HT1080 (cell line): ENCODE measurements around the gene TRABD2B. TPM values are rescaled to one million over a fixed set of nuclear protein-coding genes. Genes with fewer than 3 reads are reported as not detected.

Source experiments
- DNase-seq: peaks from one replicate; pipeline ENCODE4 v3.0.0-alpha.2; 2015; ENCODE audit warnings: low read depth
- total RNA-seq: library from RNA; depleted of rRNA; stranded (reverse); fragments of >200 nt; shearing (Covaris generic); gene quantifications from 2 replicates; pipeline ENCODE4 v1.2.3, GENCODE V29; 2014

Gene TRABD2B
- total RNA-seq, 1 experiment from 2014 or later, result not detected

- DNase-seq, result peak; percentile 18
Observed at GRCh38 chr1:47738560-47739182, 258.5 kb downstream of the TRABD2B start.

- no peak for DNase-seq
Observed at GRCh38 chr1:47732489-47732888, 264.7 kb downstream of the TRABD2B start.

DNA sequence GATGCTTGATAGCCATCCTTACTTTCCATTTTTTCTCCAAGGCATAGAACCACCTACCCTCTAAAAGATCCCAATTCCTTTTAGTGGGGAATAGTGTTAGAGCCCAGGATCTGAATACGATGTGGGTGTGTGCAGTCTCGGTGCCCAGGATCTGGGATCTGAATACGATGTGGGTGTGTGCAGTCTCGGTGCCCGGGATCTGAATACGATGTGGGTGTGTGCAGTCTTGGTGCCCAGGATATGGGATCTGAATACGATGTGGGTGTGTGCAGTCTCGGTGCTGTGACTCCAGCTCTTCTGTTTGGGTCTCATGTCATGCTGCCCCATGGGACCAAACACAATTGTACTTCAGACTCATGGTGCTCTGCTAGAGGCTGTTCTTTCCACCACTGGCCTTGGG is 265.5 kb downstream of the TRABD2B start:
- no peak for DNase-seq

DNA sequence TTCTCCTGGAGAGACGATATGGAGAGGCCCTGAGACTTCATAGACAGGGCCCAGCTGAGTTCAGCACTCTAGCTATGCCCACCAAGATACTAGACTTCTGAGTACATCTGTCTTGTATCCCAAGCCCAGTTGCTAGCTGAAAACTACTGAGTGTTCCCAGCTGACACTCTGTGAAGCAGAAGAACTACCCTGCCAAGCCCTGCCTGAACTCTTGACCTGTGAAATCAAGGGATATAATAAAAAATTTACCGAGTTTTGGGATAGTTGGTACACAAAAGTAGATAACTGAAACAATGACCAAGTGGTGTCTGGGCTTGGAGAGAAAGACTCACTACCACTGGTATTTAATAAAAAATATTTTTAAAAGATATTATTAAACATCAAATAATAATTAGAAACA is 267.5 kb downstream of the TRABD2B start:
- no peak for DNase-seq

DNA sequence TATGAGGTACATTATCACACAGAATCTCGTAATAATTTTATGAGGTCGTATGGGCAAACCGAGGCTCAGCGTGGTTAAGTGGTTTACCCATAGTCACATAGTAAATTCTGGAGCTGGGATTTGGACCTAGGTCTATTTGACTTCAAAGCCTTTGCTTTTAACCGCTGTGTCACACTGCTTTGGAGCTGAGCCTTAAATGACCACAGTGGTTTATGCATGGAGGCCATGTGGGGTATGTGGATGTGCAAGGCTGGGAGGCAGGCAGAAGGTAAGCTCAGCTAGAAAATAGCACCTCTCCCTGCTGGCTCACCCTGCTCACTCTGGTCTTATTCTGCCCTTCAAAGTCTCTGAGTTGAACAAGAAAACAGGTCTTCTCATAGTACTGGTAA is 269.5 kb downstream of the TRABD2B start:
- DNase-seq, result no peak

DNA sequence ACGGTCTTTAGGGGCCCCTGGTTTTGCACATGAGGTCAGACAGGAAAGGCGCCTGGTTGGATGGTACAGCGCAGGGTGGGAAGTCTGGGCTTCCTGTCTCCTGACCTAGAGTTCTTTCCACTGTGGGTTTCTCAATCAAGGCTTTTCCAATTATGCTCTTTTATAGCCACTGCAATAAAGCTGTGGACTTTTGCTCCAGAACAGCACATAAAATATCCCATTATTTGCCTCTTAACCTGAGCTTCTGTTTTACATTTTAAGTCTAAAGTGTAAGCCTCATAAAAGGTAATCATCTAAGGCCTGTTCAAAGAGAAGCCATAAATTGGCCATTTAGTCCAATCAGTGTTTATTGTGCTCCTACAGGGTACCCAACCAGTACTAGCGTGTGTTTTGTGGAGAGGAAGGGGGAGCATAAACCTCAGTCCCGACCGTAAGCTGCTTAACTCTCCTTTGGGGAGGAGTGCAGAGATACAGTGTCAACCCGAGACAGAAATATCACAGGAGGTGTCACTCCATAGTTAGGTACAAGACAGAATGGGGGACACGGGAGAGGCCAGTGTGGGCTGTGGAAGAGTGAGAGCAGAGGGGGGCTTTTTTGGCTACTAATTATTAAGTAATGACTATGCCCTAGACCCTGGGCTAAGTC is 270.0 kb downstream of the TRABD2B start:
- DNase-seq, result no peak

GRCh38 chr1:47725992-47726855 is 271.0 kb downstream of the TRABD2B start:
- peak; percentile 52 for DNase-seq

DNA sequence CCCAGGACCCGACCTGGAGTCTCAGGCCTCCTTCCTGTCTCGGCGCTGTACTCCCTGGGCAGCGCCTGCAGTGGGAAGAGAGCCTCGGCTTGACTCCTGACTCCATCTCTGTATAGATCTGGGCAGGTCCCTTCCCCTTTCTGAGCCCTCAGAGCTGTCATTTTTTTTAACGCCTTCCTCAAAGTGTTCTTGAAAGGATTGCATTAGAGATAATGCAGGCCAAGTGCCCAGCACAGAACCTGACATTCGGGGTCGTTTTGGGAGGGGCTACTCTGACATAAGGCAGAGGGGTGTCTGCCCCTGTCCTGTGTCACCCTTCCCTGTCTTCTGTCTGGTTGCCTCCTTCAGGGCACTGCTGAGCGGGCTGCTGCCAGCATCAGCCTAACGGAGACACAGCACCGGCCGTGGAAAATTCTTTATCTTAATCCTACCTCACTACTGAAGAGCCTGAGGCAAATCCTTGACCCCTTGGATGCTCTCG is 271.6 kb downstream of the TRABD2B start:
- DNase-seq, result no peak

- no peak for DNase-seq
Observed at GRCh38 chr1:47725000-47725473, 272.1 kb downstream of the TRABD2B start.

- DNase-seq, result no peak
Observed at GRCh38 chr1:47724432-47724999, 272.7 kb downstream of the TRABD2B start.

GRCh38 chr1:47722909-47723580 is 274.1 kb downstream of the TRABD2B start:
- DNase-seq, result no peak

DNA sequence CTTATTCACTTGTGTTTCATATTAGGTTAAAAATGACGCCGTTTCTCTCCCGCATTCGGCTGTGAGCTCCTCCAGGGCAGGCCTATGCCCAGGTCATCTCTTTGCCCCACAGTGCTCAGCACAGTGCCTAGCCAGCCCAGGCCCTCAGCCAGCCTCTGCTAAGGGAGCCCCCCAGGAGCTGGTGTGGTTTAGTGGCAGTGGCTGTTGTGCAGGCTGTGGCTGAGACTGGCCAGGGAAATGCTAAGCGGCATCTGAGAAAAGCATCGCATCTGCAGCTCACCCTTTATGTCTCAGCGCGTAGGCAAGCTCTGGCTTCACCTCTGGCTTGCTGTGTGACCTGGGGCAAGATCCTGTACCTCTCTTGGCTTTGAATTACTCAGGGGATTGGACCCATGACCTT is 275.1 kb downstream of the TRABD2B start:
- DNase-seq, result no peak

DNA sequence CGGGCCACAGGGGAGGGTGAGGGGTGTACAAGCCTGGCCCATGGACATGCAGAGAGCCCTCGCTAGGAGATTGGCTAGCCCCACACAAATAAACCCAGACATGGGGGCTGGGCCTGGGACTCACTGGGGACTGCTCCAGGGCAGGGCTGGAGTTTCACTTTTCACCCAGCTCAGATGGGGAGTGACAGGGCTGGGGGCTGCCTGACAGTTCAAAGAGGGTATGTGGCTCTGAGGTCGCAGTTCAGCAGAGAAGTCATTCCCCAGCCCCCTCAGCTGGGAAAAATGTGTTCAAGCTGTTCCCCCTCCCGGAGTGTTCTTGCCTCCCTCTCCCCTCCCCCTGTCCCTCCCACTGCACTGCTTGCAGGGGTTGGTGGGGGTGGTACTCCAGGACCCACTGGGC is 277.1 kb downstream of the TRABD2B start:
- DNase-seq, result no peak

DNA sequence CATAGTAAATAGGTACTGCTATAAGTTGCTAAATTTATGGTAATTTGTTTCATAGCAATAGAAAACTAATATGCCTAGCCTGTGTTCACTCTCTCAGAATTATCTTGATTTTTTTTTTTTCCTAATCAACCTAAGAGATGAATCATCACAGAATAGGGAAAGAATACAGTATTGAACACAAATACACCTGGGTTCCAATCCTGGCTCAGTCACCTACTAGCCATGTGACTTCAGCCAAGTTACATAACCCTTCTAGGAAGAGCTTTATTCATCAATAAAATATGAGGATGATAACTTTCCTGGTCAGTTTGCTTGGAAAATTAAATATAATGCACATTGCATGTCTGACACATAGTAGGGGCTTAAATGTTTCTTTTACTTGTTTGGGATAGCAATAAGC is 279.8 kb downstream of the TRABD2B start:
- DNase-seq, result no peak

- no peak for DNase-seq
Observed at GRCh38 chr1:47713975-47714767, 283.0 kb downstream of the TRABD2B start.

DNA sequence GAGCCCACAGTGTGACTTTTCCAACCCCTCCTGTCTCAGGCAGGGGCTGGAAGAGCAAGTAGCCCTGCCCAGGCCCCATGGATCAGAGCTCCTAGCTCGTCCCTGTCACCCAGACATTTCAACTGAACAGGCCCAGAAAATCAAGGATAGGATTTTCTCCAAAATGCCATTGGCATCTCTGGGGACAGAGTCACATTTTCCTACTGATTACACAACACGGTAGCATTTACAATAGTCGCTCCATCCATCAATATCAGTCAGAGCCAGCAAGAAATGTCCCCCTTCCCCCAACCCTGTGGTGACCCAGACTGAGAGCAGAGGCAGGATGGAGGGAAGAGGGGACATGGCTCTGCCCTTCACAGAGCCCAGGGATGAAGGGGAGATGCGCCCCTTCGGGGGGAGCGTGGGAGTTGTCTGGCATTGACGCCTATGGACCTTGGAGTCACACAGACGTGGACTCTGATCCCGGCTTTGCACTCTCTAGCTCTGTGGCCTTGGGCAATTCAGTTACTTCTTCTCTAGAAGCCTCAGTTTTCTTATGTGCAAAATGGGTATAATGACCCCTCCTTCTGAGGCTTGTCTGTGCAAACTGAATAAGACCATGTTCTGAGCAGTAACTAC is 283.7 kb downstream of the TRABD2B start:
- no peak for DNase-seq

DNA sequence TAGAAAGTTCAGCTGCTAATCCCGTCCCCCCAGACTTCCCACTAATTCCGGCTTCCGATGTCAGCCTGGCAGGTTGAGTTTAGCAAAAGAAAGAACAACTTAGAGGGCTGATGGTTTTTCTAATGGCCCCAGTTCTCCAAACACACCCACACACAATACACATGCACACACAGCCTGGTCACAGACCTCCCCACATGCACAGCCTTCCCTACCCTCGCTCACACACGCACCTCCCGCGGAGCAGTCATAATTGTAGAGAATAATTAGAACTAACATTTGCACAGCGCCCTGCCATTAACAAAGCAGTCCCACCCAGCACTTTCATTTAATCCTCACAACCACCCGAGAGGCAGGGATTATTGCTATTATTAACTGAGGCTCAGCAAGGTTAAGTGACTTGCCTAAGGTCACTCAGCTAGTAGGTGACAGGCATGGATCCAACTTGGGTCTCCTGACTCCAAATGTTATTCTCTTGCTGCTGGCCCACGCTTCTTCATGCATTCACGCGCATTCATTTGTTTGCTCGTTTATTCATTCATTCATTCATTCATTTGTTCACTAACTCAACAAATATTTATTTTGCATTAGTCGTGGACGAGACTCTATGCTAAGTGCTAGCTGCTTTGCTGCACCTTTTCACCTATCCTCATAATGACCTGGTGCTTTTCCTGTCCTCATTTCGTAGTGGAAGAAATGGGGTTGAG is 284.4 kb downstream of the TRABD2B start:
- no peak for DNase-seq

DNA sequence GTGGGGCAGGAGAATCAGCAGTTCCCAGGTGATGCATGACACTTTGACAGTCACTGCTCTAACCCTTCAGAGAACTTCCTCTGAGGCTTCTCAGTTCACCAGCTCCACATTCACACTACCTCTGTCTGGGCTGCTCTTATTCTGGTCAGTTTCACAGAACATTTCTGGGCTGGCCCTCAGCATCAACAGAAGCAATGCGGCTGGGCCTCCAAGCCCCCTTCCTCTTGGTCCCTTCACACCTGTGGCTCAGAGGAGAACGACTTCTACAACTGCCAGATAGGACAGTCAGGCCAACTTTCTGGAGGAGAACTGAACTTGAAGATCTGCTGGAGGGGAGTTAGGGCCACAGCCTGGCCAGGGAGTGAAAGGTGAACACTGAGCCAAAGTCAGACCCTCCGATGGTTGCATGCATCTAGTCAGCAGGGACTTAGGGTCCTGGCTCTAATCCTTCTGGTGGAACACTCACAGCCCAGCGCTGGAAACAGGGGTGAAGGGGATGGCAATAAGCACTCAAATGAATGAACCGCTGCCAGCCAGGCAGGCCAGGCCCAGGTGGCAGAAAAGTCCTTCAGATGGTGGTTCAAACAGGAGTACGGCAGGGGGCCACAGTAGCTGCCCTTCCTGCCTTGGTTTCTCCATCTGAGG is 285.2 kb downstream of the TRABD2B start:
- DNase-seq, result no peak
